ENCODE results near the gene SAMD5. TPM values are rescaled to one million over a fixed set of nuclear protein-coding genes. Genes with fewer than 3 reads are reported as not detected.

The SAMD5 gene
- polyA plus RNA-seq, 2 of the 4 experiments (the other 2 are of a cell fraction), result 0.79 to 2.0 TPM

- Histone ChIP-seq H3K9me3 (no peaks in the 10 kb centered on the region), H3K4me2 (no peak overlapping the region), H3K4me1 (no peaks in the 10 kb centered on the region), H3K4me3 (no peak overlapping the region), H3K27ac (no peak overlapping the region)
- POLR2A ChIA-PET, result no interaction called here
- ATAC-seq (no peak), DNase-seq (ENCODE audit: low read depth in 1 of 2, low spot score in 1 of 2) (no peak), FAIRE-seq (no peak)
- 35% methylated on average over 6 of the region's 6 CpGs for WGBS (ENCODE audit: missing lambda C conversion rate)
- CTCF ChIA-PET, result no interaction called here
- TF ChIP-seq POLR2AphosphoS2 (conservative IDR thresholded peaks at IDR 0.05; ENCODE audit: low read length), result no peak
- no peak for TF ChIP-seq E2F6 (IDR thresholded peaks at IDR 0.05; ENCODE audit: borderline replicate concordance, low read depth)
- TF ChIP-seq ZFP36 (IDR thresholded peaks at IDR 0.05; ENCODE audit: borderline replicate concordance, partially characterized antibody), result no peak
These were observed 107.4 kb downstream of the SAMD5 start for GRCh38 chr6:147615659-147616456.

GRCh38 chr6:147617366-147617765, 108.9 kb downstream of the SAMD5 start:
- no peak overlapping the region for H3K4me2 ChIP-seq
- POLR2A ChIA-PET, result no interaction called here
- CTCF ChIA-PET, result no interaction called here
- TF ChIP-seq SREBF2 (IDR thresholded peaks at IDR 0.05), result no peak
- no peak for TF ChIP-seq ZC3H11A (IDR thresholded peaks at IDR 0.05)
- no peak for TF ChIP-seq HDAC2 (IDR thresholded peaks at IDR 0.05)
- no peak for TF ChIP-seq POLR2AphosphoS2 (conservative IDR thresholded peaks at IDR 0.05; ENCODE audit: low read length)
- no peak for TF ChIP-seq RFX5 (IDR thresholded peaks at IDR 0.05)
- TF ChIP-seq KDM1A (IDR thresholded peaks at IDR 0.05; ENCODE audit: low read depth), result no peak
- no peak for TF ChIP-seq BCL3 (IDR thresholded peaks at IDR 0.05)
- TF ChIP-seq CHD4 (IDR thresholded peaks at IDR 0.05; ENCODE audit: borderline replicate concordance), result no peak
- no peak for TF ChIP-seq MYC (IDR thresholded peaks at IDR 0.05; ENCODE audit: borderline replicate concordance, low read length)
- no peak for TF ChIP-seq CBX8 (IDR thresholded peaks at IDR 0.05)
- TF ChIP-seq ATOH8 (CRISPR knock-in tag; IDR thresholded peaks at IDR 0.05; ENCODE audit: low read depth), result no peak
- 69% methylated on average over 3 of the region's 3 CpGs for WGBS (ENCODE audit: missing lambda C conversion rate)
- FAIRE-seq (no peak), ATAC-seq (no peak), DNase-seq (ENCODE audit: low read depth in 1 of 2, low spot score in 1 of 2) (no peak)
- no peaks in the 10 kb centered on the region for H3K9me3 ChIP-seq
- no peaks in the 10 kb centered on the region for H3K4me1 ChIP-seq
- H3K27ac ChIP-seq, result no peak overlapping the region
- no peak overlapping the region for H3K4me3 ChIP-seq

GRCh38 chr6:147618457-147618856, 110.0 kb downstream of the SAMD5 start:
- DNase-seq (ENCODE audit: low read depth in 1 of 2, low spot score in 1 of 2), result no peak
- ChIA-PET POLR2A (no interaction called here), CTCF (no interaction called here)
- FAIRE-seq, result no peak
- no peaks in the 10 kb centered on the region for H3K4me1 ChIP-seq
- no peak for ATAC-seq
- no peak overlapping the region for H3K4me3 ChIP-seq
- no peak overlapping the region for H3K27ac ChIP-seq
- H3K4me2 ChIP-seq, result no peak overlapping the region
- TF ChIP-seq JUN (IDR thresholded peaks at IDR 0.05) (no peak), HES2 (IDR thresholded peaks at IDR 0.05) (no peak), NFE2L2 (conservative IDR thresholded peaks at IDR 0.05; ENCODE audit: low read length) (no peak), REST (IDR thresholded peaks at IDR 0.05) (no peak), MAZ (IDR thresholded peaks at IDR 0.05; ENCODE audit: borderline replicate concordance, low read depth, low read length) (no peak), POLR2AphosphoS2 (conservative IDR thresholded peaks at IDR 0.05; ENCODE audit: low read length) (no peak), FOSB (CRISPR knock-in tag; IDR thresholded peaks at IDR 0.05) (no peak), POLR2A (IDR thresholded peaks at IDR 0.05; ENCODE audit: low read length) (no peak), NR3C1 (IDR thresholded peaks at IDR 0.05) (no peak), RAD21 (conservative IDR thresholded peaks at IDR 0.05 in 1 of 2, IDR thresholded peaks at IDR 0.05 in 1 of 2) (no peak)
- H3K9me3 ChIP-seq, result no peaks in the 10 kb centered on the region
- 65% methylated on average over 6 of the region's 6 CpGs for WGBS (ENCODE audit: missing lambda C conversion rate)
